Neuronal stem cell (in vitro differentiated cells): Measurements from ENCODE around the gene NGEF.
A peak's percentile ranks its signal among the peaks of the same experiment; 100 is the strongest.

Experiments
- DNase-seq: peaks from one replicate; pipeline ENCODE4 v3.0.0-alpha.2; 2013; ENCODE audit warnings: low spot score
- H2AFZ ChIP-seq: one replicate; pipeline ENCODE4 v1.6.1; 2013; ENCODE audit warnings: mild to moderate bottlenecking, low read length, inconsistent platforms
- H2AK5ac ChIP-seq: 2 replicates; pipeline ENCODE4 v1.6.1; 2013; ENCODE audit warnings: low read depth, mild to moderate bottlenecking, inconsistent platforms, low read length, moderate library complexity, mixed read lengths
- H2BK120ac ChIP-seq: 2 replicates; pipeline ENCODE4 v1.6.1; 2013; ENCODE audit warnings: low read depth, mild to moderate bottlenecking, inconsistent platforms, low read length, moderate library complexity, mixed read lengths
- H2BK12ac ChIP-seq: one replicate; pipeline ENCODE4 v1.6.1; 2013; ENCODE audit warnings: low read length, inconsistent platforms
- H2BK15ac ChIP-seq: 2 replicates; pipeline ENCODE4 v1.6.1; 2013; ENCODE audit warnings: mild to moderate bottlenecking, low read length, inconsistent platforms, mixed read lengths
- H2BK5ac ChIP-seq: one replicate; pipeline ENCODE4 v1.6.1; 2013; ENCODE audit warnings: inconsistent platforms, mild to moderate bottlenecking, low read length, moderate library complexity
- H3K14ac ChIP-seq: one replicate; pipeline ENCODE4 v1.6.1; 2013; ENCODE audit warnings: low read length, inconsistent platforms
- H3K18ac ChIP-seq: 2 replicates; pipeline ENCODE4 v1.6.1; 2013; ENCODE audit warnings: low read length, inconsistent platforms
- H3K23ac ChIP-seq: 2 replicates; pipeline ENCODE4 v1.6.1; 2013; ENCODE audit warnings: low read depth, mild to moderate bottlenecking, mixed read lengths, low read length, inconsistent platforms; ENCODE audit not compliant: poor library complexity
- H3K27ac ChIP-seq: replicated peaks from 3 replicates; pipeline ENCODE4 v1.5.1; 2013; ENCODE audit warnings: low read length, inconsistent platforms
- H3K27me3 ChIP-seq, 3 experiments: 2 replicates each; pipeline ENCODE4 v1.6.1; 2013; ENCODE audit warnings: low read length in 3 of 3, mild to moderate bottlenecking in 2 of 3, inconsistent platforms in 1 of 3, low read depth in 1 of 3, mixed read lengths in 1 of 3, moderate library complexity in 1 of 3; ENCODE audit not compliant: control insufficient read depth in 3 of 3, insufficient read depth in 3 of 3
- H3K36me3 ChIP-seq, 2 donors: replicated peaks in 1 of 2; 2 replicates each; pipeline ENCODE4 v1.6.1; 2013; ENCODE audit warnings: low read length in 2 of 2; ENCODE audit not compliant: control insufficient read depth in 2 of 2, insufficient read depth in 2 of 2
- H3K4ac ChIP-seq: 2 replicates; pipeline ENCODE4 v1.6.1; 2013; ENCODE audit warnings: inconsistent platforms, mild to moderate bottlenecking, low read length, moderate library complexity
- H3K4me1 ChIP-seq, 2 donors: 1 replicate in 1 of 2; 2 replicates in 1 of 2; pipeline ENCODE4 v1.6.1; 2013; ENCODE audit warnings: low read length in 2 of 2, low read depth in 1 of 2; ENCODE audit not compliant: control insufficient read depth in 2 of 2, insufficient read depth in 1 of 2
- H3K4me2 ChIP-seq: one replicate; pipeline ENCODE4 v1.6.1; 2013; ENCODE audit warnings: mild to moderate bottlenecking, low read length, inconsistent platforms; ENCODE audit not compliant: insufficient read depth, poor library complexity, severe bottlenecking
- H3K4me3 ChIP-seq, 2 donors: 2 replicates each; pipeline ENCODE4 v1.5.1; 2013; ENCODE audit warnings: low read length in 2 of 2, mild to moderate bottlenecking in 2 of 2, inconsistent platforms in 1 of 2, moderate library complexity in 1 of 2
- H3K79me1 ChIP-seq: one replicate; pipeline ENCODE4 v1.6.1; 2013; ENCODE audit warnings: low read depth, mild to moderate bottlenecking, inconsistent platforms, low read length, moderate library complexity
- H3K9ac ChIP-seq: one replicate; pipeline ENCODE4 v1.6.1; 2013; ENCODE audit warnings: mild to moderate bottlenecking, low read depth, low read length, inconsistent platforms; ENCODE audit not compliant: poor library complexity
- H3K9me3 ChIP-seq, 2 donors: replicated peaks in 1 of 2; 2 replicates each; pipeline versions ENCODE3 to v1.6.1; 2013; ENCODE audit warnings: low read length in 2 of 2, mild to moderate bottlenecking in 2 of 2, inconsistent platforms in 1 of 2, low read depth in 1 of 2, mixed read lengths in 1 of 2, moderate library complexity in 1 of 2; ENCODE audit not compliant: control insufficient read depth in 2 of 2, insufficient read depth in 1 of 2
- H4K8ac ChIP-seq: one replicate; pipeline ENCODE4 v1.6.1; 2013; ENCODE audit warnings: low read depth, mild to moderate bottlenecking, inconsistent platforms, low read length, moderate library complexity
- H4K91ac ChIP-seq: one replicate; pipeline ENCODE4 v1.6.1; 2013; ENCODE audit warnings: low read length, low read depth, mild to moderate bottlenecking, inconsistent platforms; ENCODE audit not compliant: poor library complexity
- WGBS, 2 donors: extraction: QIAGEN DNeasy Blood & Tissue Kit; methylation state at CpG; one replicate each; pipeline ENCODE4 v1.1.7; 2013; ENCODE audit warnings: missing lambda C conversion rate in 2 of 2, mixed read lengths in 1 of 2; ENCODE audit not compliant: insufficient read length in 2 of 2, insufficient replicate concordance in 1 of 2; ENCODE audit errors: extremely low coverage in 2 of 2; 5-methylcytosine and 5-hydroxymethylcytosine counted together

NGEF gene

GRCh38 chr2:232885264-232885961 lies 127.6 kb downstream of the NGEF start:
- no peaks in the 10 kb centered on the region for H3K27me3 ChIP-seq
- peak overlapping the region in 1 of 2 donors; percentile 12 for H3K4me3 ChIP-seq
- H3K4me2 ChIP-seq: no peak overlapping the region
- no peak overlapping the region for H3K23ac ChIP-seq
- H2AFZ ChIP-seq: no peak overlapping the region
- H3K18ac ChIP-seq: no peak overlapping the region
- no peak overlapping the region for H2BK5ac ChIP-seq
- H3K4ac ChIP-seq: no peak overlapping the region
- H3K36me3 ChIP-seq: no peaks in the 10 kb centered on the region
- no peak for DNase-seq
- H3K14ac ChIP-seq: no peak overlapping the region
- no peak overlapping the region for H2BK12ac ChIP-seq
- no peak overlapping the region for H2BK15ac ChIP-seq
- H2AK5ac ChIP-seq: no peak overlapping the region
- peaks cover 0 to 6% of the 10 kb centered on the region in 2 donors for H3K9me3 ChIP-seq
- no peak overlapping the region for H2BK120ac ChIP-seq
- H3K27ac ChIP-seq: no peak overlapping the region
- no peak overlapping the region for H3K9ac ChIP-seq
- H3K4me1 ChIP-seq: peaks cover 0 to under 1% of the 10 kb centered on the region in 2 donors
- WGBS, 2 donors: no CpG with 5 or more reads among the region's 25 CpGs
- H4K91ac ChIP-seq: no peak overlapping the region
- H3K79me1 ChIP-seq: no peaks in the 10 kb centered on the region
- H4K8ac ChIP-seq: no peak overlapping the region

GRCh38 chr2:232884549-232885263 lies 128.3 kb downstream of the NGEF start:
- Histone ChIP-seq H3K18ac (peak overlapping the region; percentile 58), H3K23ac (peak overlapping the region; percentile 1)
- no CpG with 5 or more reads among the region's 27 CpGs for WGBS, 2 donors

GRCh38 chr2:232884001-232884421 lies 129.0 kb downstream of the NGEF start:
- peak overlapping the region in 1 of 2 donors; percentile 24 for H3K4me3 ChIP-seq

More at GRCh38 chr2:232884549-232885263, 128.3 kb downstream of the NGEF start:
- H3K4me2 ChIP-seq: no peak overlapping the region
- H3K4me3 ChIP-seq: no peak overlapping the region
- no peak overlapping the region for H3K14ac ChIP-seq
- no peaks in the 10 kb centered on the region for H3K4me1 ChIP-seq
- no peaks in the 10 kb centered on the region for H3K79me1 ChIP-seq
- H2BK120ac ChIP-seq: no peak overlapping the region
- no peaks in the 10 kb centered on the region for H3K36me3 ChIP-seq
- H2BK5ac ChIP-seq: no peak overlapping the region
- H3K27me3 ChIP-seq: no peaks in the 10 kb centered on the region
- H2AK5ac ChIP-seq: peak overlapping the region; percentile 69
- H2BK15ac ChIP-seq: no peak overlapping the region
- H4K91ac ChIP-seq: no peak overlapping the region
- H3K9ac ChIP-seq: peak overlapping the region; percentile 33
- peaks cover 0 to 6% of the 10 kb centered on the region in 2 donors for H3K9me3 ChIP-seq
- H2AFZ ChIP-seq: no peak overlapping the region
- no peak overlapping the region for H3K27ac ChIP-seq
- H4K8ac ChIP-seq: no peak overlapping the region
- no peak for DNase-seq
- no peak overlapping the region for H2BK12ac ChIP-seq
- H3K4ac ChIP-seq: no peak overlapping the region

GRCh38 chr2:232883116-232883721 lies 129.8 kb downstream of the NGEF start:
- DNase-seq: no peak
- Histone ChIP-seq H3K9me3 (peaks cover 0 to 6% of the 10 kb centered on the region in 2 donors), H4K8ac (peak overlapping the region; percentile 94), H3K27ac (no peak overlapping the region), H3K27me3 (no peaks in the 10 kb centered on the region), H4K91ac (no peak overlapping the region), H3K36me3 (no peaks in the 10 kb centered on the region), H3K79me1 (no peaks in the 10 kb centered on the region), H3K4me3 (peak overlapping the region in 1 of 2 donors; percentile 3), H3K18ac (peak overlapping the region; percentile 0), H2AFZ (no peak overlapping the region), H3K4ac (no peak overlapping the region), H3K14ac (peak overlapping the region; percentile 64), H2BK12ac (no peak overlapping the region), H3K9ac (no peak overlapping the region), H3K4me2 (no peak overlapping the region), H2AK5ac (peak overlapping the region; percentile 47), H3K4me1 (no peaks in the 10 kb centered on the region), H3K23ac (peak overlapping the region; percentile 3), H2BK15ac (no peak overlapping the region), H2BK5ac (no peak overlapping the region), H2BK120ac (no peak overlapping the region)
- no CpG with 5 or more reads among the region's 29 CpGs for WGBS, 2 donors

More at GRCh38 chr2:232884001-232884421, 129.0 kb downstream of the NGEF start:
- H3K36me3 ChIP-seq: no peaks in the 10 kb centered on the region
- H2AK5ac ChIP-seq: no peak overlapping the region
- no peaks in the 10 kb centered on the region for H3K79me1 ChIP-seq
- H3K9ac ChIP-seq: peak overlapping the region; percentile 1
- H4K8ac ChIP-seq: no peak overlapping the region
- DNase-seq: no peak
- no CpG with 5 or more reads among the region's 11 CpGs for whole genome bisulfite sequencing, 2 donors
- H3K4ac ChIP-seq: no peak overlapping the region
- peaks cover 0 to 6% of the 10 kb centered on the region in 2 donors for H3K9me3 ChIP-seq
- H3K18ac ChIP-seq: peak overlapping the region; percentile 21
- H4K91ac ChIP-seq: no peak overlapping the region
- H3K27me3 ChIP-seq: no peaks in the 10 kb centered on the region
- H2BK5ac ChIP-seq: no peak overlapping the region
- H3K23ac ChIP-seq: peak overlapping the region; percentile 1
- H2BK120ac ChIP-seq: no peak overlapping the region
- H2AFZ ChIP-seq: no peak overlapping the region
- no peak overlapping the region for H3K14ac ChIP-seq
- H3K4me1 ChIP-seq: no peaks in the 10 kb centered on the region
- H3K4me2 ChIP-seq: no peak overlapping the region
- H3K27ac ChIP-seq: no peak overlapping the region
- H2BK15ac ChIP-seq: no peak overlapping the region
- H2BK12ac ChIP-seq: no peak overlapping the region
